Measurements from ENCODE around the gene RTF2.
"Not testable (repeated sequence)": the region's sequence is repeated elsewhere in the genome, so short reads cannot be mapped to it uniquely, and the experiment has no call there.

The RTF2 gene

GRCh38 chr20:56503916-56504315 is 35.5 kb downstream of the RTF2 start:
- DNase-seq = no peak

DNA sequence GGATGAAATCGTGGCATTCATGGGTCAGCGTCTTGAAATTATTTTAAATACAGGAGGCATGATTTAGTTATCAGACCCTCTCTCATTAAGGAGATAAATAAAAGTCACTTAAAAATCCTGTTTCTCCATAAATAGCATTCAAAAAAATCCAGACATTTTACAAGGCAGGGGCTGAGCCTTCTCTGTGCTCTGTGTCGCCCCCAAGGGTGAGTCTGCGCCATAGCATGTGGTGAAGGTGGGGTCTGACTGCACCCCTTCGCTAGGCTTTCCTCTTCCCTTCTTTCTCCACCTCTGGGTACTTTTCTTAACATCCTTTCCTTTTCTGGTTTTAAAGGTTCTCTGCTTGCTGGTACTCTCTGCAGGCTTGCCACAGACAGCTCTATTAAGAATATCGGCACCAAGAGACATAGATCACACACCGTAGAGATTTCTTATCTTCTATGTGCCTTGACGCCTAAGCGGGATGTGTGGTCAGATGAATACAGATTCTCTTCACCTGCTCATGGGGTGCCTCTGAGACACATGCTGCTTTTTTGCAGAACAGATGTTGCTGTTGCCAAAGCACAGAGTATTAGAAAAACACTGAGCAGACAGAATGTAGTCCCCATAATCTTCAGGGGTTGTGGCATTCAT is 36.1 kb downstream of the RTF2 start:
- DNase-seq = no peak

- DNase-seq = no peak
Measured at GRCh38 chr20:56506103-56506502, 37.7 kb downstream of the RTF2 start.

GRCh38 chr20:56511926-56512325 is 43.5 kb downstream of the RTF2 start:
- DNase-seq = no peak

- no peak for DNase-seq
Measured at GRCh38 chr20:56513161-56514150, 45.0 kb downstream of the RTF2 start.

DNA sequence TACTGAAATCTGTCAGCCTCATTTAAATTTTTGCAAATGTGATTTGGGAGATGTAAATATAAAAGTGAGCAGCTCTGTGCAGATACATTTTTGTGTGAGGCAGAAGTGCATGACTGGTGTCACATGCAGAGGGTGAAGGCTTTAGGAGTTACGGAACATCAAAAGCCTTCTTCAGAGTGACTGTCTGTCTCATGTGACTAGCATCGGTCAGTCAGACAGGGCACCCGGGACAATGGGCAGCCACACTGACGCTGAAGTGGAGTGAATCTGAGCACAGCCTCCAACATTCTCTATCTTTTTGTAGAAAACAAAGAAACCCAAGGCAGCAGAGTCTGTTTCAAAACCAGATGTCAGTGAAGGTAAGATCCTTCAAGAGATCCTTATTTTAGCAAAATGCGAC is 48.2 kb downstream of the RTF2 start:
- DNase-seq = no peak

DNA sequence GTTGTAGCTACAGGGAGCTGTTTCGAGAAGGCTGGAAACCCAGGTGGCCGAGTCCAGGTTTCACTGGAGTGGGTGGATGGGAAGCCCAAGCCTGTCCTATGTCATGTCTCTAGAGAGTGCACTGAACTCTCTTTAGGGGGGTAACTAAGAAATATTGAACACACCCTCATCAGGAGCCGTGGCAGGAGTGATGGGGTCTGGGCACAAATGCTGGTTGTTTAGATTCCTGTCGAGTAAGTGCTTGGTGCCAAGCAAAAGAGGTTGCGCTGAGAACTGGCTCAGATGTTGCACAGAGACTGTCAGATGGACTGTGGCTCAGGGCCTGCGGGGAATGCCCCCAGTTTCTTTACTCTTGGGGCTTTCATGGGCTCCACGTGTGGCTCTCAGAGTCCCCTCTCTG is 48.8 kb downstream of the RTF2 start:
- no peak for DNase-seq

- DNase-seq = no peak
Measured at GRCh38 chr20:56517641-56518040, 49.2 kb downstream of the RTF2 start.

GRCh38 chr20:56518126-56518525 is 49.7 kb downstream of the RTF2 start:
- DNase-seq = no peak

DNA sequence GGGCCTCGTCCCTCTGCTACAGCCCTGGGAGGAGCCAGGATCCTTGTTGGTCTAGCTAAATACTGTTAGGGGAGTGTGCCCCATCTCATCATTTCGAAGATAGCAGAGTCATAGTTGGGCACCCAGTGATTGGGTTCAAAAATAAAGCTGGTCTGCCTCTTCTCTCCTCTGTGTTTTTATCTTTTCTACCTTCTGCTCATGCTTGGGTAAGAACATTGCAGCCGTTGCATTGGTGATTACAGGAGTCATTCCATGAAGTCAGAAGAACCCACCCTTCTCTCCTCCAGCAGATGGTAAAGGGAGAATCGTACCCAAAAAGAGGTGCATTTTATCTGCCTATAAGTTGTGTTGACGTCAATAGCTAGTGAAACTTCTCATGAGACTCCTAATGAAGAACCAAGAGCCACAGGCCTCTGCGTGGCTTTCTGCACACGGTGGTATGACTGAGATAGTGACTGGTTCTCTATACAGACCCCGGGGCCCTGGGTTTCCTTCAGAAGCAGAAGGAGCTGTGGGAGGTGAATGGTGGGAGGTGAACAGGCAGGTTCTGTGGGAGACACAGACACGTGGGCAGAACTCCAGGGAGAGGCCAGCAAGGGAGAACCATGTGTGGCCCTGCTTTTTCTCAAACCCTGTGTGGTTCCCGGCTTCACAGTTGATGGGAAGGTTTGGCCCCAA is 50.4 kb downstream of the RTF2 start:
- no peak for DNase-seq

DNA sequence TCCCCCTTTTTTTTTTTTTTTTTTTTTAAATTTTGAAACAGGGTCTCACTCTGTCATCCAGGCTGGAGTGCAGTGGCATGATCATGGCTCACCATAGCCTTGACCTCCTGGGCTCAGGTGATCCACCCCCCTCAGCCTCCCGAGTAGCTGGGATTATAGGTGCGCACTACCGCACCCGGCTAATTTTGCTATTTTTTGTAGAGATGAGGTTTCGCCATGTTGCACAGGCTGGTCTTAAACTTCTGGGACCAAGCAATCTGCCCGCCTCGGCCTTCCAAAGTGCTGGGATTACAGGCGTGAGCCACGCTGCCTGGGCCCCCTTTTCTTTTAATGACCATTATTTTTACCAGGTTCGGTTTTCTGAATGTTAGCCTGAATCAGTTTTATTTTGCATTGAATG is 51.1 kb downstream of the RTF2 start:
- DNase-seq = no peak

GRCh38 chr20:56520180-56520579 is 51.8 kb downstream of the RTF2 start:
- no peak for DNase-seq

GRCh38 chr20:56520746-56521354 is 52.4 kb downstream of the RTF2 start:
- DNase-seq = not testable (repeated sequence)

GRCh38 chr20:56522311-56522710 is 53.9 kb downstream of the RTF2 start:
- DNase-seq = no peak

DNA sequence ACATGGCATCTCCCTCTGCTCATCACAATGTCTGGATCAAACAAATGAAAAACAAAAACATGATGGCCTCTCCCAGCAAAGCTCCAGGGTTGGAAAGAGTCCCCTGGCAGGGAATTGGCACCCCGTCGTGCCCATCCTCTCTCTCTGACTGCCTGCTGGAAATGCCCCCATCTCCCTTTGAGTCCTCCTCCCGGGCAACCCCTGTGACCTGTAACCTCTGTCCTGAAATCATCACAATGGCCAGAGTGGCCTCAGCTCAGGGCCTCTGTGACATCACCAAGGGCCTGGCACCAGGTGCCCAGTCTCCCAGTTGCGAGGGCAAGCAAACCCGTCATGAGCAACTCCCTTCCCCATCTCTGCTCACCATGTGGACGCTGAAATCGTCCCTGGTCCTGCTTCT is 56.0 kb downstream of the RTF2 start, which contains the start of gene FAM209A:
FAM209A (plus strand) TSS at position 301 of the 400 bp plus-strand sequence; CDS start at position 366, 65 bp downstream.
- not testable (repeated sequence) for DNase-seq

GRCh38 chr20:56527521-56527920 is 59.1 kb downstream of the RTF2 start:
- no peak for DNase-seq

DNA sequence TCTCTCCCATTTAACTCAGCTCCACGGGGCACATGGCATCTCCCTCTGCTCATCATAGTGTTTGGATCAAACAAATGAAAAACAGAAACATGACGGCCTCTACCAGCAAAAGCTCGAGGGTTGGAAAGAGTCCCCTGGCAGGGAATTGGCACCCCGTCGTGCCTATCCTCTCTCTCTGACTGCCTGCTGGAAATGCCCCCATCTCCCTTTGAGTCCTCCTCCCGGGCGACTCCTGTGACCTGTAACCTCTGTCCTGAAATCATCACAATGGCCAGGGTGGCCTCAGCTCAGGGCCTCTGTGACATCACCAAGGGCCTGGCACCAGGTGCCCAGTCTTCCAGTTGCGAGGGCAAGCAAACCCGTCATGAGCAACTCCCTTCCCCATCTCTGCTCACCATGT is 64.5 kb downstream of the RTF2 start, which contains the start of gene FAM209B:
FAM209B (plus strand) TSS at position 301 of the 400 bp plus-strand sequence; CDS start at position 397, 96 bp downstream.
- not testable (repeated sequence) for DNase-seq

DNA sequence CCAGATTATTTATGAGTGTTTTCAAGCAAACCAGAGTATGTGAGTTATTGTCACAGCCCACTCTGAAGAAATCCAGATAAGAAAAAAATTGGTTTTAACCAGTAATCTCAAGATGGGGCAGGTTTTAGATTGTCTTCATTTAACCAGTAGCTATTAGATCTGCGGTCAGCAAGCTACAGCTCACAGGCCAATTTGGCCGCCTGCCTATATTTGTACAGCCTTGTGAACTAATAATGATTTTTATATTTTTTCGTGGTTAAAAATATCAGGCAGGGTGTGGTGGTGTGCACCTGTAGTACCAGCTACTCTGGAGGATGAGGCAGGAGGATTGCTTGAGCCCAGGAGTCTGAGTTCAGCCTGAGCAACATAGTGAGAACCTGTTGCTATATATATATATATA is 69.6 kb downstream of the RTF2 start:
- no peak for DNase-seq

GRCh38 chr20:56540415-56540814 is 72.0 kb downstream of the RTF2 start:
- no peak for DNase-seq

GRCh38 chr20:56542489-56543030 is 74.1 kb downstream of the RTF2 start:
- DNase-seq = no peak

DNA sequence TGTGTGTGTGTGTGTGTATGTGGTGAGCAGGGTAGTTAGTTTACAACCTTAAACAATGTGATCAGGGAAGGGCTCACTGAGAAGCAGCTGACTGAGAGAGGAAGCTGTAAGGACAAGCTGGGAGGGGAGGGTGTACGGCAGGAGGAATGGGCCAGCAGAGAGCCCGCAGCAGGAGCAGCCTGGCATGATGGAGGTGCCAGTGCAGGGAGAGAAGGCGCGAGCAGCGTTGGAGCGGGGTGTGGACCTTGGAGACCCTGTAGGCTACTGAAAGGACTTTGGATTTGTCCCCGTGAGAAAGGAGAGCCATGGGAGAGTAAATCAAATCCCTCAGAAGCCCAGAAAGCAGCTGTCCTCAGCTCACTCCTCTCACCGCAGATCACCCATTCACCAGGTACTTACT is 83.1 kb downstream of the RTF2 start:
- DNase-seq = no peak

DNA sequence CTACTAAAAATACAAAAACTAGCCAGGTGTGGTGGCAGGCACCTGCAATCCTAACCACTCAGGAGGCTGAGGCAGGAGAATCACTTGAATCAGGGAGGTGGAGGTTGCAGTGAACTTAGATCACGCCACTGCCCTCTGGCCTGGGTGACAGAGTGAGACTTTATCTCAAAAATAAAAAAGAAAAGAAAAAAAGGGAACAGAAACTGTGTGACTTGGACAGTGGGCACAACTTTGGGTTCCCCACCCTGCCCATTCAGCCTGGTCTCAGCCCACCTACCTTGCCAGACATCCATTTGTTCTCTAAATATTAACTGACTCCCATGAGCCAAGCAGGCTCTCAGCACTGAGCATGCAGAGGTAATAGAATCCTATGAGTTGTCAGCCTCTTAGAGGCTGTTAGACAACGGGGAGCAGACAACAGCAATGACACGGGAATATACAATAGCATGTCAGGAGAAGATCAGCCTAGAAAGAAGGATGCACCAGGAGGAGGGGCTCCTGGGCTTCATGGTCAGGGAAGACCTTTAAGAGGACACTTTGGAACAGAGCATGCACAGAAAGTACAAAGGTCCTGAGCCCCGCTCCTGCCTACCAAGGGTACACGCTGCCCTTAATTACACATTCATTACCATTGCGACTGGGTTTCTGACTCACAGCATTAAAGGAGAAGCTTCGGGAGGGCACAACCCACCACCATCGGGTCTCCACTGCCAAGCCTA is 84.6 kb downstream of the RTF2 start:
- DNase-seq = no peak
